ENCODE measurements around the gene OXGR1. TPM values are rescaled to one million over a fixed set of nuclear protein-coding genes. Genes with fewer than 3 reads are reported as not detected.
"Not testable (repeated sequence)": the region's sequence is repeated elsewhere in the genome, so short reads cannot be mapped to it uniquely, and the experiment has no call there.

The OXGR1 gene
- total RNA-seq, 4 donors from 2014 or later = 0.80 to 12.3 (median 7.2) TPM

DNA sequence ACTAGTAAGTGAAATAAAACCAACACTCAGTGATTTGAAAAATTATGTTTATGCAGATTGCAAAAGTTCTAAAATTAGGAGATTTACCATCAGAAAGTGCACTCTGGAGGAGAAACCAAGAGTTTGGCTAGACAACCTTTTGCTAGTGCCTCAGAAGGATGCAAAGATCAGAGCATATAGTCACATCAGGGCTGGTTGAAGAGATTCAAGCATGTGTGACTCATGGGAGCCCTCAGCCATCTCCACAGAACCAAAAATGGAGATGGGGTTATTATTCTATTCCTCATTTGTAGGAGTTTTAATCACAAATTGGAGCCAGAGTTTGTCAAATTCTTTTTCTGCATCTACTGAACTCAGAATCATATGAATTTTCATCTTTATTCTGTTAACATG lies 32.9 kb upstream of the OXGR1 start:
- DNase-seq (ENCODE audit: low spot score in 2 of 2) = no peak
- intact Hi-C loops (cut with DNase I; ENCODE audit: low total_unique reads) = no loop called here
- no peak overlapping the region for H3K4me3 ChIP-seq (ENCODE audit: low read depth, poor library complexity, severe bottlenecking)
- TF ChIP-seq, protein P1, sequence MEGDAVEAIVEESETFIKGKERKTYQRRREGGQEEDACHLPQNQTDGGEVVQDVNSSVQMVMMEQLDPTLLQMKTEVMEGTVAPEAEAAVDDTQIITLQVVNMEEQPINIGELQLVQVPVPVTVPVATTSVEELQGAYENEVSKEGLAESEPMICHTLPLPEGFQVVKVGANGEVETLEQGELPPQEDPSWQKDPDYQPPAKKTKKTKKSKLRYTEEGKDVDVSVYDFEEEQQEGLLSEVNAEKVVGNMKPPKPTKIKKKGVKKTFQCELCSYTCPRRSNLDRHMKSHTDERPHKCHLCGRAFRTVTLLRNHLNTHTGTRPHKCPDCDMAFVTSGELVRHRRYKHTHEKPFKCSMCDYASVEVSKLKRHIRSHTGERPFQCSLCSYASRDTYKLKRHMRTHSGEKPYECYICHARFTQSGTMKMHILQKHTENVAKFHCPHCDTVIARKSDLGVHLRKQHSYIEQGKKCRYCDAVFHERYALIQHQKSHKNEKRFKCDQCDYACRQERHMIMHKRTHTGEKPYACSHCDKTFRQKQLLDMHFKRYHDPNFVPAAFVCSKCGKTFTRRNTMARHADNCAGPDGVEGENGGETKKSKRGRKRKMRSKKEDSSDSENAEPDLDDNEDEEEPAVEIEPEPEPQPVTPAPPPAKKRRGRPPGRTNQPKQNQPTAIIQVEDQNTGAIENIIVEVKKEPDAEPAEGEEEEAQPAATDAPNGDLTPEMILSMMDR (IDR thresholded peaks at IDR 0.05) = no peak
- TF ChIP-seq POLR2A (IDR thresholded peaks at IDR 0.05) = no peak

DNA sequence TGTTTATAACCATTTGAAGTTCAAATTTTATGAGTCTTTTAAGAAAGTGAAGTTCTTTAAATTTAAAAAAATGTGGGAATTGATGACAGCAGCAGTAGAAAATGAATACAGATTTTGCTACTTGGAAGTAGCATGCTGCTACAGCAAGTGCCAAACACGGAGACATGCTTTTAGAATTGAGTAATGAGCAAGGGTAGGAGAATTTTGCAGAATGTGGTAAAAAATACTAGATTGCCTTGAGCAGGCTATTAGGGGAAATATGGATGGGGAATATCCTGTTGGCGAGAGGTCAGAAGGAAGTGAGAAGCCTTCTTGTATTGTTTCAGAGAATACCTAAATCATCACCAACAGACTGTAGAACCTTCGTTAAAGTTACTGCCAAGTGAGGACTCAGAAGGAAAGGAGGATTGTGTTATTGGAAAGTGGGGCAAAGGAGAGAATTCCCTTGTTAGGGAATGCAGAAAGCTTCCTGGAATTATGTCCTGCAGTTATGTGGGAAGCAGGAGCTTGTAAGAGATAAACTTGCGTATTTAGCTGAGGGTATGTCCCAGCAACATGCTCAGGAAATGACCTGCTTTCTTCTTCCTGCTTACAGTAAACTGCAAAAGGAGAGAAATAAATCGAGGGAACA lies 32.4 kb upstream of the OXGR1 start:
- TF ChIP-seq, protein P1 (IDR thresholded peaks at IDR 0.05) = no peak
- no peak for TF ChIP-seq POLR2A (IDR thresholded peaks at IDR 0.05)
- intact Hi-C loops (cut with DNase I; ENCODE audit: low total_unique reads) = no loop called here
- DNase-seq (ENCODE audit: low spot score in 2 of 2) = no peak
- 47 to 49% methylated on average over 5 of the region's 5 CpGs for WGBS, 2 donors
- H3K4me3 ChIP-seq (ENCODE audit: low read depth, poor library complexity, severe bottlenecking) = no peak overlapping the region

DNA sequence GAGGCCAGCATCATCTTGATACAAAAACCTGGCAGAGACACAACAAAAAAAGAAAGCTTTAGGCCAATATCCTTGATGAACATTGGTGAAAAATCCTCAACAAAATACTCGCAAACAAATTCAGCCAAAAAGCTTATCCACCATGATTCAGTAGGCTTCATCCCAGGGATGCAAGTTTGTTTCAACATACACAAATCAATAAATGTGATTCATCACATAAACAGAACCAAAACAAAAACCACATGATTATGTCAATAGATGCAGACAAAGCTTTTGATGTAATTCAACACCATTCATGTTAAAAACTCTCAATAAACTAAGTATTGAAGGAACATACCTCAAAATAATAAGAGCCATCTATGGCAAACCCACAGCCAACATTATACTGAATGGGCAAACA lies 29.5 kb upstream of the OXGR1 start:
- H3K4me3 ChIP-seq (ENCODE audit: low read depth, poor library complexity, severe bottlenecking); DNase-seq (ENCODE audit: low spot score in 2 of 2); intact Hi-C loops (cut with DNase I; ENCODE audit: low total_unique reads): not testable (repeated sequence)
- WGBS, 2 donors = 93 to 98% methylated on average over 1 of the region's 1 CpG

DNA sequence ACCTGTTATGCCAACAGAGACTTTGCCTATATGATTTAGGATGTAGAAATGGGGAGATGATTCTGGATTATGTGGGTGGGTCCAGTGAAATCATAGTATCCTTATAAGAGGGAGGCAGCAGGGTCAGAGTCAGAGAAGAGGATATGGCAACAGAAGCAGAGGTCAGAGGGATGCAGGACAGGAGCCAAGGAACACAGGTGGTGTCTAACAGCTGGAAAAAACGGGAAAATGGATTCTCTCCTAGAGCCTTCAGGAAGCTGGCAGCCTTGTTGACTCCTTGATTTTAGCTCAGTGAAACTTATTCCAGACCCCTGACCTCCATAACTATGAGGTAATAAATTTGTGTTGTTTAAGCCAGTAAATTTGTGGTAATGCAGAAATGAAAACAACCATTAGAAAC lies 28.8 kb upstream of the OXGR1 start:
- DNase-seq (ENCODE audit: low spot score in 2 of 2) = no peak
- TF ChIP-seq, protein P1 (IDR thresholded peaks at IDR 0.05) = no peak
- no peak for TF ChIP-seq POLR2A (IDR thresholded peaks at IDR 0.05)
- intact Hi-C loops (cut with DNase I; ENCODE audit: low total_unique reads) = no loop called here
- no peak overlapping the region for H3K4me3 ChIP-seq (ENCODE audit: low read depth, poor library complexity, severe bottlenecking)
- 52 to 67% methylated on average over 1 of the region's 1 CpG for WGBS, 2 donors

DNA sequence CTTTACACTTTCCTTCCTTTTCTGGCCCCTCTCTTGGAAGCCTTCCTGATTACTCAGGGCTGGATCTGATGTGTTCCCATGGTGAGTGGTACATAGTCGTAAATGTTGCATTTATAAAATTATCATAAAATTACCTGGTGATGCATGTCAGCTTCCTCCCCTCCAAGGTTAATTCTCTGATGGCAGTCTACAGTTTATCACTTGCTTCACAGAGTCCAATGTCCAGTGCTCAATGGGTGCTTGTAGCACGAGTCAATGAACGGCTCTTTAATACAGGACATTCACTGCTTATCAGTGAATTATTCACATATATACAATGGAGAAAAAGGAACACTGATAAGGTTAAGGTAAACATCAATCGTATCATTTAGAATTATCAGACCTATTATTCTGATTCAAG lies 27.0 kb upstream of the OXGR1 start:
- WGBS, 2 donors = 80 to 84% methylated on average over 4 of the region's 4 CpGs
- TF ChIP-seq POLR2A (IDR thresholded peaks at IDR 0.05) = no peak
- TF ChIP-seq, protein P1 (IDR thresholded peaks at IDR 0.05) = no peak
- no peak overlapping the region for H3K4me3 ChIP-seq (ENCODE audit: low read depth, poor library complexity, severe bottlenecking)
- DNase-seq (ENCODE audit: low spot score in 2 of 2) = no peak
- intact Hi-C loops (cut with DNase I; ENCODE audit: low total_unique reads) = no loop called here

DNA sequence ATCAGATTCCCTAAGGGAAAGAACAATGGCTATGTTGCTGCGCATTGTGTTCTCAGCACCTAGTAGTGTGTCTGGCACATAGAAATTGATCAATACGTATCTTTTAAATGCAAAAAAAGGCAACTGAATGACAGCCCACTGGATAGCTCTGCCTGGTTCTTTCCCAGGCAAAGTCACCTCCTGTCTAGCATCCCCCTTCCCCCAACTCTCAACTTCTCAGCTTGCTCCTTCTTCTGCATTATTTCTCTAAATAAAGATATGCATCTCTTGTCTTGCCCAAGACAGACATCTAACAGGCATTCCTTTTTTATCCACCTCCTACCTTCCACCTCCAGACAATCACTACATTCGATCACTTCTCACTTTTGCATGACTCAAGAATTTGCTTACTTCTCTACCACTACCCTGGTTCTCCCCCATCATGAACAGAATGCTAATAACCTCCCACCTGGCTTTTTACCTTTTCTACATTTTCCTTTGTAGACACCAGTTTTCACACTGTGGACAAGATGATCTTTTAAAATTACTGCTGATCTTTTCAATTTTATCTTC lies 26.5 kb upstream of the OXGR1 start:
- no peak for DNase-seq (ENCODE audit: low spot score in 2 of 2)
- H3K4me3 ChIP-seq (ENCODE audit: low read depth, poor library complexity, severe bottlenecking) = no peak overlapping the region
- intact Hi-C loops (cut with DNase I; ENCODE audit: low total_unique reads) = no loop called here
- 75 to 78% methylated on average over 3 of the region's 3 CpGs for WGBS, 2 donors
- TF ChIP-seq, protein P1 (IDR thresholded peaks at IDR 0.05) = no peak
- TF ChIP-seq POLR2A (IDR thresholded peaks at IDR 0.05) = no peak
